ES-I3 (cell line): ENCODE data around the gene RACGAP1.

Source experiments
- H3K36me3 ChIP-seq: 2 replicates; pipeline ENCODE4 v1.6.1; 2013; ENCODE audit warnings: mild to moderate bottlenecking, low read length, control low read depth, moderate library complexity; ENCODE audit not compliant: insufficient read depth
- H3K4me1 ChIP-seq: 2 replicates; pipeline ENCODE4 v1.6.1; 2013; ENCODE audit warnings: mild to moderate bottlenecking, control low read depth, low read length; ENCODE audit not compliant: insufficient read depth
- H3K9ac ChIP-seq: 2 replicates; pipeline ENCODE4 v1.6.1; 2013; ENCODE audit warnings: low read depth, mild to moderate bottlenecking, low read length, moderate library complexity
- H3K9me3 ChIP-seq: 2 replicates; pipeline ENCODE4 v1.6.1; 2013; ENCODE audit warnings: mild to moderate bottlenecking, low read length, moderate library complexity; ENCODE audit not compliant: control insufficient read depth, insufficient read depth

Gene RACGAP1

GRCh38 chr12:49979016-49979586 is 46.2 kb downstream of the RACGAP1 start:
- Histone ChIP-seq H3K36me3 (no peaks in the 10 kb centered on the region), H3K9ac (no peak overlapping the region), H3K9me3 (no peaks in the 10 kb centered on the region), H3K4me1 (peaks cover 7% of the 10 kb centered on the region)

GRCh38 chr12:49978125-49978524 is 47.2 kb downstream of the RACGAP1 start:
- Histone ChIP-seq H3K4me1 (peaks cover 7% of the 10 kb centered on the region), H3K36me3 (no peaks in the 10 kb centered on the region), H3K9ac (no peak overlapping the region), H3K9me3 (no peaks in the 10 kb centered on the region)

- no peak overlapping the region for H3K9ac ChIP-seq
- H3K4me1 ChIP-seq = peaks cover 7% of the 10 kb centered on the region
- H3K9me3 ChIP-seq = no peaks in the 10 kb centered on the region
- no peaks in the 10 kb centered on the region for H3K36me3 ChIP-seq
These were observed 48.7 kb downstream of the RACGAP1 start for GRCh38 chr12:49976557-49976956.

- Histone ChIP-seq H3K4me1 (peaks cover 7% of the 10 kb centered on the region), H3K36me3 (no peaks in the 10 kb centered on the region), H3K9me3 (no peaks in the 10 kb centered on the region), H3K9ac (no peak overlapping the region)
These were observed 50.0 kb downstream of the RACGAP1 start for GRCh38 chr12:49975318-49975761.

GRCh38 chr12:49974677-49975317 is 50.5 kb downstream of the RACGAP1 start:
- Histone ChIP-seq H3K9me3 (no peaks in the 10 kb centered on the region), H3K9ac (no peak overlapping the region), H3K36me3 (no peaks in the 10 kb centered on the region), H3K4me1 (peaks cover 7% of the 10 kb centered on the region)

GRCh38 chr12:49974231-49974675 is 51.0 kb downstream of the RACGAP1 start:
- peaks cover 7% of the 10 kb centered on the region for H3K4me1 ChIP-seq
- no peaks in the 10 kb centered on the region for H3K9me3 ChIP-seq
- no peak overlapping the region for H3K9ac ChIP-seq
- no peaks in the 10 kb centered on the region for H3K36me3 ChIP-seq

GRCh38 chr12:49973361-49973830 is 51.9 kb downstream of the RACGAP1 start:
- no peaks in the 10 kb centered on the region for H3K36me3 ChIP-seq
- no peak overlapping the region for H3K9ac ChIP-seq
- H3K4me1 ChIP-seq = no peaks in the 10 kb centered on the region; the same call in 1 of the 2 replicates
- no peaks in the 10 kb centered on the region for H3K9me3 ChIP-seq

- no peaks in the 10 kb centered on the region; the same call in 1 of the 2 replicates for H3K4me1 ChIP-seq
- no peak within 1 kb of the TSS for H3K9ac ChIP-seq
- H3K36me3 ChIP-seq = no peaks in the 10 kb centered on the region
- no peaks in the 10 kb centered on the region for H3K9me3 ChIP-seq
These were observed 52.5 kb downstream of the RACGAP1 start, which contains the start of gene AQP6 for GRCh38 chr12:49972641-49973360. Gene AQP6 (plus strand): TSS chr12:49972947. CDS start chr12:49973174, 227 bp downstream.

GRCh38 chr12:49972129-49972528 is 53.2 kb downstream of the RACGAP1 start:
- Histone ChIP-seq H3K9ac (no peak overlapping the region), H3K9me3 (no peaks in the 10 kb centered on the region), H3K36me3 (no peaks in the 10 kb centered on the region), H3K4me1 (no peaks in the 10 kb centered on the region; the same call in 1 of the 2 replicates)

- Histone ChIP-seq H3K9me3 (no peaks in the 10 kb centered on the region), H3K4me1 (no peaks in the 10 kb centered on the region; the same call in 1 of the 2 replicates), H3K36me3 (no peaks in the 10 kb centered on the region), H3K9ac (no peak overlapping the region)
These were observed 54.2 kb downstream of the RACGAP1 start for GRCh38 chr12:49971141-49971540.

- Histone ChIP-seq H3K9ac (no peak overlapping the region), H3K9me3 (no peaks in the 10 kb centered on the region), H3K36me3 (no peaks in the 10 kb centered on the region), H3K4me1 (no peaks in the 10 kb centered on the region; the same call in 1 of the 2 replicates)
These were observed 54.6 kb downstream of the RACGAP1 start for GRCh38 chr12:49970658-49971057.

GRCh38 chr12:49969651-49970429 is 55.5 kb downstream of the RACGAP1 start:
- no peak overlapping the region for H3K9ac ChIP-seq
- no peaks in the 10 kb centered on the region for H3K9me3 ChIP-seq
- H3K4me1 ChIP-seq = no peaks in the 10 kb centered on the region; the same call in 1 of the 2 replicates
- no peaks in the 10 kb centered on the region for H3K36me3 ChIP-seq

- Histone ChIP-seq H3K36me3 (no peaks in the 10 kb centered on the region), H3K9me3 (no peaks in the 10 kb centered on the region), H3K9ac (no peak overlapping the region), H3K4me1 (no peaks in the 10 kb centered on the region; the same call in 1 of the 2 replicates)
These were observed 56.3 kb downstream of the RACGAP1 start for GRCh38 chr12:49969027-49969426.

GRCh38 chr12:49968471-49968870 is 56.8 kb downstream of the RACGAP1 start:
- H3K9me3 ChIP-seq = no peaks in the 10 kb centered on the region
- no peak overlapping the region for H3K9ac ChIP-seq
- no peaks in the 10 kb centered on the region; the same call in 1 of the 2 replicates for H3K4me1 ChIP-seq
- no peaks in the 10 kb centered on the region for H3K36me3 ChIP-seq
